OCI-LY1 (cell line): Measurements from ENCODE around the gene BEND6.

Source experiments
- CTCF ChIP-seq: fragments of 200-600 bp; sonication (generic), shearing (Covaris generic); IDR thresholded peaks from 2 replicates; pipeline ENCODE4 v1.5.1; 2017; ENCODE audit warnings: mild to moderate bottlenecking, antibody characterized with exemption, low read length, moderate library complexity, mixed read lengths
- EZH2 ChIP-seq: fragments of 200-600 bp; sonication (generic), shearing (Covaris generic); IDR thresholded peaks from 2 replicates; pipeline ENCODE4 v1.8.0; 2017; ENCODE audit warnings: borderline replicate concordance, mixed run types, mild to moderate bottlenecking, antibody characterized with exemption, low read length, moderate library complexity, mixed read lengths

- TF ChIP-seq CTCF (no peak), EZH2 (no peak)
Observed at GRCh38 chr6:57072108-57072507, 117.2 kb downstream of the BEND6 start.
